Fibroblast of gingiva (primary cell): ENCODE data around the gene CDH18.

Experiments
- DNase-seq: peaks from one replicate; pipeline ENCODE4 v3.0.0-alpha.2; 2011; ENCODE audit warnings: low read depth

CDH18 gene

DNA sequence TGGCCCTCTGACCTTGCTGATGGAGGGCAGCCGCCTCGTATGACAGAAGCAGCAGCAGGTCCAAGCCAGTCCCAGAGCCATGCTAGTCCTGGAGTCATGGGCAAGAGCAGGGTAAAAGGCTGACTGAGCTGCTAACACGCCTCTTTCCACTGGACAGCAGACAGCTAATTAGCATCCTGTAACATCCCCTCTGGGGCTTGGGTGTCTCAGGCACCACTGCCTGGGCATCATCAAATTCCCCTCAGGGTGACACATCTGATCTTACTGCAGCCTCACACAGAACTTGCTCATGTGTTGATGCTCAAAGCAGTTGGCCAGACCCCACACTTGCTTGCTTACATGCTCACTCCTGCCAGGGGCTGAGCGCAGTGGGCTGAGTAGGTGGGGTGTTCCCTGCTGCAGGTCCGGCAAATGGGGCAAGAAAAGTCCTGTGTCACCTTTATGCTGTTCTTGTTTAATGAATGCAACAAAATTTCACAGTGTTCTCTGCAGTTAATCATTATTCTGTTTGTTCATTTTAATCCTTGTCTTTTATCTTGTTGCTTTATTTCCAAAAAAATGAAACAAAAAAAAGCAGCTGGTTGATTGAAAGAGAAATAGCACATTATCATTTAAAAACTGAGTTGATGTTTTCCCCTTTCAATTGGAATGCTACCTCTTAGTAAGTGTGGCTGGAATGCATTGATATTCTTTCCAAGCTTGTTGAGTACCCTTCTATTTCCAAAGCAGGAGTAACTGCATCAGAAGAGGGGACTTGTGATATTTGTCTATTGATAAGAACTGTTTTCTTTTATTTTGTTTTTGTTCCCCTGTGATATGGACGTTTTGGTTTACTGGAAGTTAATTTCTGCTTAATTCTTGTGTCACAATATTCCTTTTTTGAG lies 254.1 kb downstream of the CDH18 start:
- DNase-seq: no peak

DNA sequence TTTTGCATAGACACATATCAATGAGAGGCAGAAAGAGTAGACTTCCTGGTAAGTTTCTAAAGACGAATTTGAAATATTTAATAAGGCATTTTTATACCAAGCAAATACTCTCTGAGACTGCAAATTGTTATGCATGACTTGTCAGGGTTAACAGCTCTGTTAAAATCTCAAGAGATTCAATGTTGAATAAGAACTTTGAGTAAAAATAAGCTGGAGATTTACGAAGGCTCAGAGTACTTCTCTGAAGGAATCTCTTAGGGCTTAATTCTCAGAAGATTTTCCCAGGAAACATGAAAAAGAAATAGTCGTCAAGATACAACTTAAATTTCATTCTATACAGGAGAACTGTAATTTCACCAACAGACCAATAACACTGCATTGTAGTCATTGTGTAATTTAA lies 259.4 kb downstream of the CDH18 start:
- no peak for DNase-seq

DNA sequence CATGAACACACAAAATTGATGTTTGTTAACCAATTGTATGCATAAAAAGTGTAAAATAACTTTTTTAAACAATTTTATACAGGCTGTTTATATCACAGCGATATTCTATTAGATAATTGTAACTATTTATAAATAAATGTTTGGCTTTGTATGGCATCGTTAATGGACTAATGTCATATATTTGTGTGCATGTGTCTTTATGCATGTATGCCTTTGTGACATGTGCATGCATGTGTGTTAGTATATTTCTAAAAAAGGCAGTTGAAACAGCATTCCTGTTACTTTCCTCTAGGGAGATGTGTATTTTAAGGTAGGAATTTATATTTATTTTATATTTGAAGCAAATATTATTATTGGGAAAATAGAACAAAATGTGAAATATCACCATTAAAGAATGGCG lies 268.9 kb downstream of the CDH18 start:
- no peak for DNase-seq

DNA sequence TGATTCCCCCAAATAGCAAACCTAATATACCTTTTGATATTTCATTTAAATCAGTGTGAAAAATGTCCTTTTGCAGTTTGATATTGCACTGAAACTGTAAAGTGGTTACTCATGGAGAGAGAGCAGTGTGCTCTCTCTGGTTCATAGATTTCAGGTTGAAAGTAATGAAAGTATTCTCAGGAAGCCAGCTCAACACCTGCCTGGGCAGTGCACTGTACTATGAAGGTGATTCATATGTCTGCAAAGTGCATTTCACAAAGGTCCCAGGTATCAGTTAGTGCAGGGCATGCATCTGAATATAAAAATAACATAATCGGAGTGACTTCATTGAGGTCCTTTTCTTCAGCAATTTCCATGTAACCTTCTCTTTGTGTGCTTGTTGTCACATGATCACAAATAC lies 274.3 kb downstream of the CDH18 start:
- no peak for DNase-seq

DNA sequence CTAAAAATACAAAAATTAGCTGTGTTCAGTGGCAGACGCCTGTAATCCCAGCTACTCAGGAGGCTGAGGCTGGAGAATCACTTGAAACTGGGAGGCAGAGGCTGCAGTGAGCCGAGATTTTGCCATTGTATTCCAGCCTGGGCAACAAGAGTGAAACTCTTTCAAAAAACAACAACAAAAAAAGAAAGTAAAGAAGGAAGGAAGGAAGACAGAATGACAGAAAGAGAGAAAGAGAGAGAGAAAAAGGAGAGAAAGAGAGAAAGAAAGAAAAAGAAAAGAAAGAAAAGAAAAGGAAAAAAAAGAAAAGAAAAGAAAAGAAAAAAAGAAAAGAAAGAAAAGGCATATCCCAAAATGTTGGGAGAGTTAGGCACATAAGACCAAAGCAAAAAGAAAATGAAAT lies 278.6 kb downstream of the CDH18 start:
- DNase-seq: no peak

DNA sequence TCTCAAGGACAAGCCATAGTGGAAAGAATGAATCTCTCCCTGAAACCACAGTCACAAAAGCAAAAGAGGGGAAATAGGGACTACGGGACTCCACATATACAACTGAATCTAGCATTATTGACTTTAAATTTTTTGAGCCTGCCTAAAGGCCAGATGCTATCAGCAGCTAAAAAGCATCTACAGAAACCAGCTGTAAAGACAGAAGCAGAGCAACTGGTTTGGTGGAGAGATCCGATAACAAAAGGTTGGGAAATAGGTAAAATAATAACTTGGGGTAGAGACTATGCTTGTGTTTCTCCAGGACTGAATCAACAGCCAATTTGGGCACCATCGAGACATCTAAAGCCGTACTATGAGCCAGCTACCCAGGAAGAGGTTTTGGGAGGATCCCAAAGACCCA lies 281.2 kb downstream of the CDH18 start:
- no peak for DNase-seq

DNA sequence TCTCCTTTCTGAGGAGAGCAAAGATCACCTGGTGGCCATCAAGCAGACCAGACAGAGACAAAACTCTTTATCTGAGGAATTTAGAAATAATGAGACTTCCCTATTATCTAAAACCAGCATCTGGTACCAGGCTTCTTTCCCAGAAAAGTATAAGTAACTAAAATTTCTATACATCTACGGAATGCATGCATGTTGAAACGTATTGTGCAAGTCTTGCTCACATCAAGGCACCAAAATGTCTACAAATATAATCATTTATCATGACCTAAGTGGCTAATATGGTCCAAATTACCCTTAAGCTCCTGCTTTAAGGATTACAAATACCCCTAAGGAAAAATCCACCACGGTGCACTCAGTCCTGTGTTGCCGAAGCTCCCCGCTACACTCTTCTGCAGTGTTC lies 286.3 kb downstream of the CDH18 start:
- no peak for DNase-seq

DNA sequence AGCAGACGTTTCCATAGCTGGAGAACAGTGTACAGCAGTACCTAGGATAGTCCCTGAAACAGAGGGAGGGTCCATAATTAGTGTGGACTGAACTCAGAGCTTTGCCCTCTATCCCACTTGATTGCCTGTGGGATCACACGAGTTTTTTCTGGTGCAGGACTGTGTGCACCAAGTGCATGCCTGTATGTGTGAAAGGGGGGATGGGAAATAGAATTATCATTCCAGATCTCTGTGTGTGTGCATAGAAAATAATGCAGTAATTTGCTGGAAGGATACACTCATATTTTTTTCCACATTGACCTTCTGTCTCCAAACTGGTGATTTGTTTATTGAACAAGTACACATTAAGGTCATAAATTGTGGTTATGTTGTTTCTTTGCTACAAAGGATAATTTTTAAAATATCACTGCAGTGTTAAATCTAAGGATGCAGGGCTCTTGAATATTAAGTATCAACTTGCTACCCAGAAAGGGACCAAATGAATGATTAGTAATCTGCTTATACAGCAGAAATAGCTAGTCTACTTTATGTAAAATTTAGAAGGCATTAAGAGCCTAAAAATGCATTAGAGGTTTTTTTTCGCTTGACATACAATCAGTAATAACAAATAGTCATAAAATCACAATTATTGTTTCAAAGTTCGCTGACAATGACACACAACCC lies 292.9 kb downstream of the CDH18 start:
- DNase-seq: no peak

DNA sequence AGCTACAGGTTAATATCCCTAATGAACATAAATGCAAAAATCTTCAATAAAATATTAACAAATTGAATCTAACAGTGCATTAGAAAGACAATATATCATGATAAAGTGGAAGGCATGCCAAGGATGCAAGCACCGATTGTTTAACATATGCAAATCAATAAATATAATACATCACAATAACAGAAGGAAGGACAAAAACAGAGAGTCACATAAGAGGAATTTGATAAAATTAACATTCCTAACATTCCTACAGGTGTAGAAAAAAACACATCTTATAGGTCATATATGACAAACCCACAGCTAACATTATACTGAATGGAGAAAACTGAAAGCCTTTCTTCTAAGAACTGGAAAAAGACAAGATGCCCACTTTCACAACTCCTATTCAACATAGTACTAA lies 297.0 kb downstream of the CDH18 start:
- no peak for DNase-seq

DNA sequence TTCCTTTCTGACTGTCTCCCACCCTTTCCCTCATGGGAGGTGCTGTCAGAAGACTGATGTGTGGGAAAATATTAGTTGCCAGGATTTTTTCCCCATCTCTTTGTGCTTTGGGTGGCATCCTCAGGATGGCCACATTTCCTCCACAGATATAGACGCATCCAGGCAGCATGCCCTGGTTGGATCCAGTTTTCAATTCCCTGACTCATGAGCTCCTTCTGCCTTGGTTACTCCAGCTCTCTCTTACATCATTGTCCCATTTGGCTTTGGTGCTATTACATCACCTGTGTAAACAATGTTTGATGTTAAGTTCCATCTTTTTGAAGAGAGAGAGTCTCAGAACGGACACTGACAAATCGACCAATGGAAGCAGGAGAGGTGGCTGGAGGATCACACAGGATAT lies 302.5 kb downstream of the CDH18 start:
- no peak for DNase-seq

DNA sequence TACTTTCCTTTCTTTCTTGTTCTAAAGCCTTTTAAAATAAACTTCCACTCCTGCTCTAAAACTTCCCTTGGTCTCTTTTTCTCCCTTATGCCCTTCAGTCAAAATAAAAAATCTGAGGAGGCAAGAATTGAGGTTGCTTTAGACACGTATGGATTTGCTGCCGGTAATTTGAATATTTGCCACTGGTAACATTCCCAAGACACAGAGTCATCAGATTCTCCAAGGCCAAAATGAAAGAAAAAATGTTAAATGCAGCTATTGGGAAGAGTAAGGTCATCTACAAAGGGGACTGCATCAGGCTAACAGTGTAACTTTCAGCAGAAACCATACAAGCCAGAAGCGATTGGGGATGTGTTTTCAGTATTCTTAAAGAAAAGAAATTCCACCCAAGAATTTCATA lies 311.1 kb downstream of the CDH18 start:
- no peak for DNase-seq

DNA sequence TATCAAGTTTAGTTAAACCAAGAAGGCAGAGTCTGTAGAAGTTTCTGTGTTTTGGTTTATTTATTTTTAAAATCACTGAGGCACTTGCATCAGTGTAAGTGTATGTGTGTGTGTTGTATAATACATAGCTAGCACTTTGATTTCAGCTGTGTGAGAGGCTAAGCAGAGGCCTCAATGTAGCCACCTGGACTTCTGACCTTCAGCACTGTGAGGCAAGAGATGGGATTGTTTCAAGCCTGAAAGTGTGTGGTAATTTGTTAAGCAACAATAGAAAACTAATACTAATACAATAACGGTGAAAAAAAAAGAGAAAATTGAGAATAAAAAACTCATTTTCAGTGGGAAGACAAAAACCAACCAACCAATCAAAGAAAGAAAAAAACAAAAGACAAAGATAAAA lies 327.3 kb downstream of the CDH18 start:
- DNase-seq: no peak

DNA sequence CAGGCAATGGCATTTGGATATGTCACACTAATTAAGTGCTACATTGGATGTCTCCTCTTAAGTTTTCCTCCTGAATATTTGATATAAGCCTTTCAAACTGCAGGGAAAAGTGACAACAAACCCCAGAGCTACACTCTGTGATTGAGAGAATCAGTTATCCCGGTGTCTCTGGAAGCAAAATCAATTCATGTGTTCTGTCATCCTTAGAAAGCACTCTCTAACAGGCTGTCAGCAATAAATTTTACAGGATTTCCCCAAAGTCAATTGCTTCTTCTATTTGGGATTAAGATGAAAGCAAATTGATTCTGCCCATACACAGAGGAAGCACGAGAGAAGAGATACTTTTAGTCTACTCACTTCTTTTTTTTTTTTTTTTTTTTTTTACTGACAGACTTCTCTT lies 332.4 kb downstream of the CDH18 start:
- no peak for DNase-seq

DNA sequence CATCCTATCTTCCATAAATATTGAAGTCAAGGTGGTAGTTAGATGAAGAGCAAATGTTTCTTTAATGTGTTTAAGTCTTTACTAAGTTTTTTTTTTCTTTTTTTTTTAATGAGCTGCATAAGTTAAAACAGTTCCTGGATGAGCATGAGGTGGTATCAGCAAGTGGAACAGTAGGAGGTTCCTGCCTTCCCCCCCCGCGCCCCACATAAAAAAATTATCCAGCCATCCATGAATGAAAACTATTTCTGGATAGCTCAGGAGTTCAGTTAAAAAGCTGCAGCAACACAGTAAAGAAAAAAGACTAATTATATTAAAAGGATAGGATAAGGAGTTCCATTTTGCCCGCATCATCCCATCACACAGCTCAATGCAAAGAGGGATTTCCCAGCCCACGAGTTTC lies 349.5 kb downstream of the CDH18 start:
- DNase-seq: no peak

DNA sequence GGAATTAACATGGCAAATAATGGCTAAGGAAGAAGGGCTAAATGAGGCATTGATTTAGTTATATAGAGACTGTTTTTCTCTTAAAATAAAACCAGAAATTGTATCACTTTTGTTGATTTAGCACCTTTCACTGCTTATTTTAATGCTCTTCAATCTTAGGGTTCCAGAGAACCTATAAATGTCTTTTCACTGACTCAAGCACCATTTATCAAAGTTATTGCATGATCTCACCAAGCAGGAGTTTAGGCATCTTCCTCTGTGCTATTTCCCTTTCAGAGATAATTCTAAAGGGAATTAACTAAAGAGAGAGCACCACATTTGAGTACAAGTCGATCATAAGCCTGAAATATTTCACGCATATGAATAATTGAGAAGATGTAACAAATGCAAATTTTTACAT lies 357.1 kb downstream of the CDH18 start:
- DNase-seq: no peak

DNA sequence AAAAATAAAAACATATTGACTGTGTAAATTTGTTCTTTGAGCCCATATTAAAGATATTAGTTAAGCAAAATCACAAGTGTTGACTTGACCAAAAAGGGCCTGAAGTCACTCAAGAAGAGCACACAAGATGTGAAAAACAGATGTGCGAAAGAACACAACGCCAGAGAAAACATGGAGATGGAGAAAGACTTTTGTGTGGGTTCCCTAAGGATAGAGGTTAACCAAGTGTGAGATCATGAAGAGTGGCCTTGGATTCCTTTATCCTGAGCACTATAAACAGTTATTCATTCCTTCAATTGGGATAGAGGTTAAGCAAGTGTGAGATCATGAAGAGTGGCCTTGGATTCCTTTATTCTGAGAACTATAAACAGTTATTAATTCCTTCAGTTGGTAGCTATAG lies 361.8 kb downstream of the CDH18 start:
- DNase-seq: no peak

DNA sequence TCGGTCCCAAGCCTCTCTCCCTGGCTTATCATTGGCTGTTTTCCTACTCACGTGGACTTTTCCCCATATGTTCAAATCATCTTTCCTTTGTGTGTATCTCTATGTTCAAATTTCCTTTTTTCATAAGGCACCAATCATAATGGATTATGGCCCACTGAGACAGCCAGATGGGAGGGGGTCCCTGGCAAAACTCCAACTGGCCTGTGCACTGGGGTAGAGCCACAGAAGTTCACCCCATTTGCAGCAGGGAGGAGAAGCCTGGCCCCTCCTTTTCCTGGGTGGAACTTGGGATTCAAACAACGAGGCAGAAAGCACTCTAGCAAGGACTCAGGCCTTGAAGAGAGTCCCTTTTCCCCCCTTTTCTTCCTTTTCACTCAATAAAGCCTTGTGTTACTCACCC lies 362.4 kb downstream of the CDH18 start:
- DNase-seq: no peak

DNA sequence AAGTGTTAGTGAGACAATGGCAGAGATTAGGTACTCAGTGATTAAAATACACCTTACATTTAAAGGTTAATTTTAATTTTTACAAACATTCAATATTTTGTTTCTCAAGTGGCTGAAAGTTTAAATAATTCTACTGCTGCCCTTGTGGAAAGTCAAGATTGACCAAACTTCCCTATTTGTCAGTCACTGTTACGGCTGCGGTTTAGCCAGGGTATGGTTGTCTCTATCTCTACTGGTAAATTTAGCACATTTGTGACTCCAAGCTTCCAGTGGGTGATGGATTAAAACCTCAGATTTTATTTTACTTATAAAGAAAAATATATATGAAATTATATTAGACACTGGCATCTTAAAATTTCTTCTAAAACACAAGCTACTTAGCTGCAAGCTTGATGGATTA lies 368.4 kb downstream of the CDH18 start:
- no peak for DNase-seq

DNA sequence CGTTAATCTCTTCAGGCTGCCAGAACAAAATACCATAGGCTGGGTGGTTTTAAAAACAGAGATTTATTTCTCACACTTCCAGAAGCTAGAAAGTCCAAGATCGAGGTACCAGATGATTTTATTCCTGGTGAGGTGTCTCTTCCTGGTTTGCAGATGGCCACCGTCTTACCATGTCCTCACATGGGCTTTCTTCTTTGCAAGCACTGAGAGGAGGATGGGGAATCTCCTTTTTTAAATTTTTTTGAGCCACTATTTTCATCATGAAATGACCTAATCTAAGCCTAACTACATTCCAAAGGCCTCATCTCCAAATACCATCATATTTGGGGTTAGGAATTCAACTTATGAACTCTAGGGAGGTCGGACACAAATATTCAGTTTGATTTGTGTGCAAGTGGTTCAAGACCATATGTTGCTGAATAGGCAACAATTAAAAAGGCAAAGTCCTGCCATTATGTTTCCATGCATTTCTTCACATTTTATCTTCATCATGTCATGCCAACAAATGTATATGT lies 371.2 kb downstream of the CDH18 start:
- no peak for DNase-seq

DNA sequence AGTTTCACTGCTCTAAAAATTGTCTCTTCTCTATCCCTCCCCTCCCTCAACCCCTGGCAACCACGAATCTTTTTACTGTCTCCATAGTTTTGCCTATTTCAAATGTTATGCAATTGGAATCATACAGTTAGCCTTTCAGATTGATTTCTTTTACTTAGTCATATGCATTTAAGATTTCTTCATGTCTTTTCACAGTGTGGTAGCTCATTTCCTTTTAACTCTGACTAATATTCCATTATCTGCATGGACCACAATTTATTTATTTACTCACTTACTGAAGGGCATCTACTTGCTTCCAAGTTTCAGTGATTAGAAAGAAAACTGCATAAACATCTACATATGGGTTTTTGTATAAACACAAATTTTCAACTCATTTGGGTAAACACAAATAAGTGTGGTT lies 372.3 kb downstream of the CDH18 start:
- no peak for DNase-seq

DNA sequence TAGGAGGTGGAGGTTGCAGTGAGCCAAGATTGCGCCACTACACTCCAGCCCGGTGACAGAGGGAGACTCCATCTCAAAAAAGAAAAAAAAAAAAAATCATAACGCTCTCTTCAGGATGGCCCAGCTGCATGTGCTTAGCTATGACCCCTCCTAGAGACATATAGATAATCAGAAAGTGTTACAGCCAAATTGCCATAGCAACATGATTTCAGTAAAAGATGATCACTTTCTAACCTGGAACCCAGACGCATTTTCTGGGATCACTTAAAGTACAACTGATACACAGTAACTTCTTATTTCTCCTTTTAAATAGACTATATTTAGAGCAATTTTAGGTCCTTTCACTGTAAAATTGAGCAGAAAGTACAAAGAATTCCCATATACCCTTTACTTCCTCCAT lies 372.9 kb downstream of the CDH18 start:
- no peak for DNase-seq

DNA sequence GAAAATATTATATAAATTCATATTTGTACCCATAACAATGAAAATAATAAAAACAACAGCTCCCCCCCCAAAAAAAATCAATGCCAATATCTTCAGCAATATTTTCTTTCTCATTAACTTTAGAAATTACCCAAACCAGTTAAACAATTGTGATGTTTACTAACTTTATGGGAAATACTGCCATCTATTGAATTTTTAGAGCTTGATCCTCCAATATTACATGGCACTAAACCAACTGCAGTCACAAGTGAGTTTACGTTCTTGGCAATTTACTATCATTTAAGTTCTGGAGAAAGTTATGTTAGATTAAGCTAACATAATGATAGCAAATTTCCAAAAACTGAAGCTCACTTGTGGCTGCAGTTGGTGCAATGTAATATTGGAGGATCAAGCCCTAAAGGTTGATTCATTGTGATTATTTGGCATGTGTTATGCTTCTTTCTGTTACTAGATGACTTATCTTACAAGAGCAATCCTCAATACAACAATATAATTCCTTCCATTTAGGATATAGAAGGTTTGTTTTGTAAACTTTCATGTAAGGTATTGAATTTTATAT lies 379.5 kb downstream of the CDH18 start:
- DNase-seq: no peak

DNA sequence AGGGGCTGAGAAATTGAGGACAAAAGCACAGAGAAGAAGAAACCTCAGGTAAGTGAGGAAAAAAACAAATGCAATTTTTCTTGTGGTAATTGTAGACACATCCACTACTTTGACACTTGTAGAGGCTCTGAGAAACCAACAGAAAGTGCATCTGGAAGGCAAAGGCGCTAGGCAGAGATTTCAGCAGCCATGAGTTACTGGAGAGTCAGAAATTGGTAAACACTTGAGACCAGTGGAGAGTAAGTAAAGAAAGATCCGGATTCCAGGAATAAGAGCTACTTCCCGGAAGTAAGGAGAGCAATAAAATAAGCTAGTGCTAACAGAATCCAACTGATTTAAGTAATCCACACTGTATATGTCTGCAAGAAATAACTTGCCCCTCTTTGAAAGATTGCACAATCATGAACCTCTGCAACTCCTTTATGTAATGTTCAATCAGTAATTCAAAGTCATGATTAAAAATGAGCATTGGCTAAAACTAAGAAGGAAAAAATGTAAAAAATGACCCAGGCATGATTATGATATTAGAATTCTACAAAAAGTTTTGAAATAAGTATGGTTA lies 382.1 kb downstream of the CDH18 start:
- DNase-seq: no peak
